OCI-LY1 (cell line): ENCODE results near the gene SGCD.
"Not testable (repeated sequence)": the region's sequence is repeated elsewhere in the genome, so short reads cannot be mapped to it uniquely, and the experiment has no call there.

Experiments
- CTCF ChIP-seq: fragments of 200-600 bp; sonication (generic), shearing (Covaris generic); IDR thresholded peaks from 2 replicates; pipeline ENCODE4 v1.5.1; 2017; ENCODE audit warnings: mild to moderate bottlenecking, antibody characterized with exemption, low read length, moderate library complexity, mixed read lengths
- EZH2 ChIP-seq: fragments of 200-600 bp; sonication (generic), shearing (Covaris generic); IDR thresholded peaks from 2 replicates; pipeline ENCODE4 v1.8.0; 2017; ENCODE audit warnings: borderline replicate concordance, mixed run types, mild to moderate bottlenecking, antibody characterized with exemption, low read length, moderate library complexity, mixed read lengths

GRCh38 chr5:156664832-156665231 lies 337.9 kb downstream of the SGCD start:
- not testable (repeated sequence) for TF ChIP-seq CTCF, EZH2
